UCSD-AML1 (cell line): ENCODE results near the gene RTF2.
"Not testable (repeated sequence)": the region's sequence is repeated elsewhere in the genome, so short reads cannot be mapped to it uniquely, and the experiment has no call there.

Experiments
- DNase-seq: peaks from one replicate; lab custom pipeline; 2025; ENCODE audit not compliant: unreplicated experiment; lab: John Stamatoyannopoulos, UW

The RTF2 gene

DNA sequence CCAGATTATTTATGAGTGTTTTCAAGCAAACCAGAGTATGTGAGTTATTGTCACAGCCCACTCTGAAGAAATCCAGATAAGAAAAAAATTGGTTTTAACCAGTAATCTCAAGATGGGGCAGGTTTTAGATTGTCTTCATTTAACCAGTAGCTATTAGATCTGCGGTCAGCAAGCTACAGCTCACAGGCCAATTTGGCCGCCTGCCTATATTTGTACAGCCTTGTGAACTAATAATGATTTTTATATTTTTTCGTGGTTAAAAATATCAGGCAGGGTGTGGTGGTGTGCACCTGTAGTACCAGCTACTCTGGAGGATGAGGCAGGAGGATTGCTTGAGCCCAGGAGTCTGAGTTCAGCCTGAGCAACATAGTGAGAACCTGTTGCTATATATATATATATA lies 69.6 kb downstream of the RTF2 start:
- no peak for DNase-seq

DNA sequence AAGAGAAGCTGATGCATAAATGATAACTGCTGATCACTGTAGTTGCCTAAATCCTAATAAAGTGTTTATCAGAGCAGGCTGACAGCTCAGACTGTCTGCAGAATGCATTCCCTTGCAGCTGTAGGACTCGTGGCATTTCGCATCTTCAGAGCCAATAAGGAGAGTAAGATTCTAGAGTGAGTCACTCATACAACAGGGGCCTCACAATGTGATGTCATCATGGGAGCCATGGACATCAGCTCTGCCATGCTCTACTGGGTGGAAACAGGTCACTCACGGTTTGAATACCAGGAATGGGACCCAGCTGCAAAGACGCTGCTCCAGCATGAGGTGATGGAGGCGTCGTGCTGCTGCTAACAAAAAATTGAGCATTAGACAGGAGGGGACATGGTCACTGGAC lies 72.0 kb downstream of the RTF2 start:
- DNase-seq, result no peak

GRCh38 chr20:56542489-56543030 lies 74.1 kb downstream of the RTF2 start:
- no peak for DNase-seq

DNA sequence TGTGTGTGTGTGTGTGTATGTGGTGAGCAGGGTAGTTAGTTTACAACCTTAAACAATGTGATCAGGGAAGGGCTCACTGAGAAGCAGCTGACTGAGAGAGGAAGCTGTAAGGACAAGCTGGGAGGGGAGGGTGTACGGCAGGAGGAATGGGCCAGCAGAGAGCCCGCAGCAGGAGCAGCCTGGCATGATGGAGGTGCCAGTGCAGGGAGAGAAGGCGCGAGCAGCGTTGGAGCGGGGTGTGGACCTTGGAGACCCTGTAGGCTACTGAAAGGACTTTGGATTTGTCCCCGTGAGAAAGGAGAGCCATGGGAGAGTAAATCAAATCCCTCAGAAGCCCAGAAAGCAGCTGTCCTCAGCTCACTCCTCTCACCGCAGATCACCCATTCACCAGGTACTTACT lies 83.1 kb downstream of the RTF2 start:
- DNase-seq, result no peak

DNA sequence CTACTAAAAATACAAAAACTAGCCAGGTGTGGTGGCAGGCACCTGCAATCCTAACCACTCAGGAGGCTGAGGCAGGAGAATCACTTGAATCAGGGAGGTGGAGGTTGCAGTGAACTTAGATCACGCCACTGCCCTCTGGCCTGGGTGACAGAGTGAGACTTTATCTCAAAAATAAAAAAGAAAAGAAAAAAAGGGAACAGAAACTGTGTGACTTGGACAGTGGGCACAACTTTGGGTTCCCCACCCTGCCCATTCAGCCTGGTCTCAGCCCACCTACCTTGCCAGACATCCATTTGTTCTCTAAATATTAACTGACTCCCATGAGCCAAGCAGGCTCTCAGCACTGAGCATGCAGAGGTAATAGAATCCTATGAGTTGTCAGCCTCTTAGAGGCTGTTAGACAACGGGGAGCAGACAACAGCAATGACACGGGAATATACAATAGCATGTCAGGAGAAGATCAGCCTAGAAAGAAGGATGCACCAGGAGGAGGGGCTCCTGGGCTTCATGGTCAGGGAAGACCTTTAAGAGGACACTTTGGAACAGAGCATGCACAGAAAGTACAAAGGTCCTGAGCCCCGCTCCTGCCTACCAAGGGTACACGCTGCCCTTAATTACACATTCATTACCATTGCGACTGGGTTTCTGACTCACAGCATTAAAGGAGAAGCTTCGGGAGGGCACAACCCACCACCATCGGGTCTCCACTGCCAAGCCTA lies 84.6 kb downstream of the RTF2 start:
- no peak for DNase-seq

DNA sequence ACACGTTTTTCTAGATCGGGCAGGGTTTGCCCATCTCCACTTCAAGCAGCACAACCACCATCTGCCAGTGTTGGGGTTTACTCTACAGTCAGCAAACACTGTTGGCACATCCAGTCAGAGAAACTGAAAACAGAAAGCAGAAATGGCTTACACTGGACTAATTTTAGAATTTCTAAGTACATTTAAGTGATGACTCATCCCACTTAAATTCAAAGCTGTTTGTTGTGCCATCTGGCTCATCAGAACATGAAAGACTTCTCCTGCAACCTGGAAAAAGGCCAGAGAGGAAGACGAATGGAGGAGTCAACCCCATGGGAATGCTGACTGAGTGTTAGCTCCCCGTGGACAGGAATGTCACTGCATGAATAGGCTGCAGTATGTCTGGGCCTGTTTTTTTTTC lies 86.4 kb downstream of the RTF2 start:
- DNase-seq, result no peak

GRCh38 chr20:56558968-56559367 lies 90.5 kb downstream of the RTF2 start:
- DNase-seq, result no peak

- not testable (repeated sequence) for DNase-seq
Observed at GRCh38 chr20:56564526-56564925, 96.1 kb downstream of the RTF2 start.

DNA sequence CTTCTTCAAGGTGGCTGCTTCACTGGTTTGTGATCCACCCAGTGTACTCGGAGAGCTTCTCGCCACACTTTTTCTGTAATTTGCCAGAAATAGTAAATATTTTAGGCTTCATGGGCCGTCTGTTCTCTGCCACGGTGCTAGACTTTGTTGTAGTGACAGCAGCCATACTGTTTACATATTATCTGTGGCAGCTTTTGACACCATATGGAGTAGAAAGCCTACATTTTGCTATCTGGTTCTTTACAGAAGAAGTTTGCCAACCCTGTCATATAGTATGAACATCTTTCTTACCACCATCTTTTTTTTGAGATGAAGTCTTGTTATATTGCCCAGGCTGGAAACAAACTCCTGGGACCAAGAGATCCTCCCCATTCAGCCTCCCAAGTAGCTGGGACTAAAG lies 97.1 kb downstream of the RTF2 start:
- no peak for DNase-seq

DNA sequence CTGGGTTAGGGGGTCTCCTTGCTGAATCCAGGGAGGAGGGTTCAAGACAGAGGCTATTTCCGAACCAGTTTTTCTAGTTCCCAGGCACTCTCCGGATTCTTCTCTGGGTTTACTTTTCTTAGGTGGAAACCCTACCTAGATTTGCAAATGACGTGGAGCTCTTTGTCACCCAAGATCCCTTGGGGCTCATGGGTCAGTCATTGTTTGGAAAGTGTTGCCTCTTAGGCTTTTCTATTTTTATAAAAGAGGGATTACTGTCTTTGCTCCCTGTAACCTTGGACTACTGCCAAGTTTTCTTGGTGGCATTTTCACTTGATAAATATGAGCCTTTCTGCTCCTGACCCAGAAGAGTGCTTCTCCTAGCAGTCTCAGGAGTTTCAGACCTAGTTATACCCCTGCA lies 98.2 kb downstream of the RTF2 start:
- DNase-seq, result no peak
